GM12875 (cell line): ENCODE data around the gene NDUFA8.

Experiments used
- H3K4me3 ChIP-seq: one replicate; pipeline ENCODE4 v1.5.1; 2011; ENCODE audit warnings: low read depth, low read length, control low read depth
- CTCF ChIP-seq: IDR thresholded peaks from 2 replicates; pipeline ENCODE4 v1.5.1; 2011; ENCODE audit warnings: low read depth, mild to moderate bottlenecking, control low read depth, inconsistent platforms, low read length, moderate library complexity, borderline replicate concordance; ENCODE audit not compliant: insufficient read depth

NDUFA8 gene

GRCh38 chr9:122202111-122202510 is 42.5 kb upstream of the NDUFA8 start:
- TF ChIP-seq CTCF: no peak
- H3K4me3 ChIP-seq: no peak overlapping the region

- no peak for TF ChIP-seq CTCF
- H3K4me3 ChIP-seq: no peak overlapping the region
These were observed 42.1 kb upstream of the NDUFA8 start for GRCh38 chr9:122201641-122202040.

DNA sequence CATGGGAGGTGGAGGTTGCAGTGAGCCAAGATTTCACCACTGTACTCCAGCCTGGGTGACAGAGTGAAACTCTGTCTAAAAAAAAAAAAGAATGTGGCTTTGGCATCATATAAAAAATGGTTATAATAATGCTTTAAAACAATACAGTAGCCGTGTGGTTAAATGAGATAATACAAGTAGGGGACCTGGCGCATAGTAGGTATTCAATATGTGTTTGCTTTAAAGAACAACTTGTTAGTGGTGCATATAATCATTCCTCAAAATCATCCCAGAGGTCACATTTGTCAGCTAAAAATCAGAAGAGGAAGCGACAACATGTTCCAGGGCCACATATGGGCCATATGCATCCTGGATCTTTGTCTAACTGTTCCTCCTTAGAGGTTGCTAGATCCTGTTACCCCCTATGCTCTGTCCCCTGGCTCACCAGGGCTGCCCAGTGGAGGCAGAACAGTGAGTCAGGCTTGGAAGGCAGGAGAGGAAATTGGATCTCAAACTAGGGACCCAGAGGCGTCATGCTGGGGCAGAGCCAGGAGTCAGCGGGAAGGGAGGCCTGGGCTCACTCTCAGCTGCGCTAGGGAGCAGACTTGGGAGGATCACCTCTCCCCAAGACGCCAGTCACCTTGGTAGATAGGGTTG is 41.5 kb upstream of the NDUFA8 start:
- TF ChIP-seq CTCF: no peak

DNA sequence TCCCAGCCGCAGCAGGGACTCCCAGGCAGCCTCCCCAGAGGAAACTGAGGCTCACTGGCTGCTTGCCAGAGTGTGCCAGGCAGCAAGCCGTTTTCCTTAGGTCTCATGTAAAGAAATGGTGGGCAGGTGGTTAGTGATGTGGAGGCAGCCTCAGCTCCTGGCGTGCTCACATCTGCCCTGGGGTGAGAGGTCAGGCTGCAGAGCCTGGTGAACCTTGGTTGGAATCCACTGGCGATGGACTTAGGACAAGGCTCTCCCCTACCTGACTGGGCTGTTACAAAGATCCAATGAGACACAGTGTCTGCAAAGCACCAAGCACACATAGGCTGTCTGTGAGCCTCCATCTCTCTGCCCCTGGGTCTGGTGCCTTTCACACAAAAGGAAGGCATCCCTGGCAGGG is 38.3 kb upstream of the NDUFA8 start:
- no peak overlapping the region for H3K4me3 ChIP-seq
- no peak for TF ChIP-seq CTCF

More for the DNA sequence above, 41.5 kb upstream of the NDUFA8 start:
- no peak overlapping the region for H3K4me3 ChIP-seq

DNA sequence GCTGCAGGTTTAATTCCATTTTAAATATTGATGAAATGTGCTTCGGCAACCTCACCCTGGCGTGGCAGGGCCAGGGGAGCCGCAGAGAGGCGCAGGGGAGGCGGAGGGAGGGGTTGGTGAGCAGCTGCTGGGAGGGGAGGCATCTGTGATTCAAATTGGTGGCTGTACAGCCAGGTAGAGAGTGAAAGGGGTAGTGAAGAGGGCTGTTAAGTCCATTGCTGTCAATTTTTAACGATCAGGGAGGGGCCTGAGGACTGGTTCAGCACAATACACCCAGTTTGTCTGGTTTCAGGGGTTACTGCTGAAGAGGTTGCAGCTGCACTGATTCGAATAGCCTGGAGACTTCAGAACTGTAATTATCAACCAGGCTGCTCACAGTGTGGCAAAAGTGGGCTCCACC is 37.8 kb upstream of the NDUFA8 start:
- no peak for TF ChIP-seq CTCF
- no peak overlapping the region for H3K4me3 ChIP-seq

GRCh38 chr9:122195875-122196274 is 36.3 kb upstream of the NDUFA8 start:
- H3K4me3 ChIP-seq: no peak overlapping the region
- no peak for TF ChIP-seq CTCF

DNA sequence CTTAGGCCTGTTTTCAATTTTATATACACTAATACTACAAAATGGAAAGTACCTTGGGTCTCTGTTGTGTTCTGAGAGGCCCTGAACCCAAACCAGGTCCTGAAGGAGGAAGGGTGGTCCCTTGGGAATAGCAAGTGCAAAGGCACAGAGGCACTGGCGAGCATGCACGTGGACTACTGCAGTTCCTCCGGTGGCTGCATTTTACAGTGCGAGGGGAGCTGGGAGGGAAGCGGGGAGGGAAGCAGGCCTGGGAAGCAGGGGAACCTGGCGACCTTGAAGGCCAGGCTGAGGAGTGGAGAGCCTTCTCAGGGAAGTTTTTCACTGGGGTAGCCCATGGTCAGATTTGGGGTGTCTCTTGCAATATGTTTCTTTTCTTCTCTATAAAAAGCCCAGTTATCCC is 34.1 kb upstream of the NDUFA8 start:
- no peak overlapping the region for H3K4me3 ChIP-seq
- no peak for TF ChIP-seq CTCF
